H1 (cell line): ENCODE data around the gene HFM1. TPM values are rescaled to one million over a fixed set of nuclear protein-coding genes. Genes with fewer than 3 reads are reported as not detected.

ENCODE experiments used
- CREB1 ChIP-seq: IDR thresholded peaks from 2 replicates; pipeline ENCODE4 v1.6.1; 2012; ENCODE audit warnings: inconsistent platforms
- FOSL1 ChIP-seq: IDR thresholded peaks from 2 replicates; pipeline ENCODE4 v1.6.1; 2011; ENCODE audit warnings: mild to moderate bottlenecking, low read depth, low read length, moderate library complexity; ENCODE audit not compliant: insufficient read depth
- HDAC6 ChIP-seq: IDR thresholded peaks from one replicate; pipeline ENCODE4 v1.7.1; 2012; ENCODE audit warnings: low read depth, mild to moderate bottlenecking, inconsistent platforms, low read length, moderate library complexity
- MAFK ChIP-seq: IDR thresholded peaks from 2 replicates; pipeline ENCODE4 v1.6.1; 2012; ENCODE audit warnings: low read depth, mild to moderate bottlenecking, improper control_type of control experiment, low read length
- SP4 ChIP-seq: IDR thresholded peaks from 2 replicates; pipeline ENCODE4 v1.6.1; 2012; ENCODE audit warnings: low read length, inconsistent platforms
- polyA plus RNA-seq, 7 experiments: library from polyadenylated mRNA; depleted of rRNA in 3 of 7; stranded (reverse) in 5 of 7; unstranded in 2 of 7; fragments of >200 nt in 5 of 7; fragments of 200-250 nt in 2 of 7; gene quantifications; 1 replicate in 5 of 7; 2 replicates in 1 of 7; 4 replicates in 1 of 7; pipeline versions ENCODE4 v1.2.1 to v1.2.3, GENCODE V29; 2011 to 2013; ENCODE audit warnings: missing spikeins in 2 of 7, mixed read lengths in 2 of 7
- total RNA-seq: library from RNA; stranded (reverse); fragmentation: NEBNext Ultra II Directional; extraction: Animal tissue kit (Norgen Biotek cat#: 25700); gene quantifications from 2 replicates; pipeline ENCODE4 v1.2.1, GENCODE V29; 2021

The HFM1 gene
- total and polyA plus RNA-seq, 2 of the 8 experiments (the other 6 are each of a cell fraction or from before 2014, with no cell fraction given): 0.23 to 1.2 TPM

DNA sequence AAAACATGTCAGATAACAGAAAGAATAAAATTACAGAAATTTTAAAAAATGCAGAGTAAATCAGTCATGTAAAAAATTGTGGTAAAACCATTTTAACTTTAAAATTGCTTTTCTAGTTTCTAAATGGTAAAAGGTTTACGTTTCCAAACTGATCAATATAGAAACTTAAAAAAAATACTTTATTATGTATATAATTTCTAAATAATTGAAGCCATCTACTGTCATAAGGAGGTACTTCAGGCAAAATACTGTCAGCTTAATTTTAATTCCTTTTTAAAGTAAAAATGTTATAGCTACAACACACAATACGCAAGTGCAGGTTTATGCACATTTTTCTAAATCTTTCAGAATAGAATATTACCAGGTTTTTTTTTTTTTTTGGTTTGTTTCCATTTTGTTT is 159.9 kb downstream of the HFM1 start (continued):
- no peak for TF ChIP-seq MAFK
- TF ChIP-seq CREB1: no peak
- no peak for TF ChIP-seq HDAC6
- TF ChIP-seq FOSL1: no peak
- TF ChIP-seq SP4: no peak
- TF ChIP-seq, all 59 proteins: peak for 0
